Breast epithelium (tissue), 3 donors: Measurements from ENCODE around the gene LILRB1.
"Not testable (repeated sequence)": the region's sequence is repeated elsewhere in the genome, so short reads cannot be mapped to it uniquely, and the experiment has no call there.

Experiments
- POLR2A ChIP-seq: fragments of 450-650 bp; IDR thresholded peaks from one replicate; pipeline ENCODE4 v1.6.1; 2016; ENCODE audit warnings: antibody characterized with exemption, mild to moderate bottlenecking, moderate library complexity
- POLR2AphosphoS5 ChIP-seq, 3 donors: sonication (generic); formaldehyde crosslinking; IDR thresholded peaks; one replicate each; pipeline ENCODE4 v1.6.1; 2017; ENCODE audit warnings: antibody characterized with exemption in 3 of 3
- TF ChIP-seq, protein P1 (sequence below), 3 donors: fragments of 450-650 bp; IDR thresholded peaks; one replicate each; pipeline ENCODE4 v1.5.1; 2016 to 2017; ENCODE audit warnings: antibody characterized with exemption in 3 of 3, mild to moderate bottlenecking in 3 of 3, moderate library complexity in 3 of 3

DNA sequence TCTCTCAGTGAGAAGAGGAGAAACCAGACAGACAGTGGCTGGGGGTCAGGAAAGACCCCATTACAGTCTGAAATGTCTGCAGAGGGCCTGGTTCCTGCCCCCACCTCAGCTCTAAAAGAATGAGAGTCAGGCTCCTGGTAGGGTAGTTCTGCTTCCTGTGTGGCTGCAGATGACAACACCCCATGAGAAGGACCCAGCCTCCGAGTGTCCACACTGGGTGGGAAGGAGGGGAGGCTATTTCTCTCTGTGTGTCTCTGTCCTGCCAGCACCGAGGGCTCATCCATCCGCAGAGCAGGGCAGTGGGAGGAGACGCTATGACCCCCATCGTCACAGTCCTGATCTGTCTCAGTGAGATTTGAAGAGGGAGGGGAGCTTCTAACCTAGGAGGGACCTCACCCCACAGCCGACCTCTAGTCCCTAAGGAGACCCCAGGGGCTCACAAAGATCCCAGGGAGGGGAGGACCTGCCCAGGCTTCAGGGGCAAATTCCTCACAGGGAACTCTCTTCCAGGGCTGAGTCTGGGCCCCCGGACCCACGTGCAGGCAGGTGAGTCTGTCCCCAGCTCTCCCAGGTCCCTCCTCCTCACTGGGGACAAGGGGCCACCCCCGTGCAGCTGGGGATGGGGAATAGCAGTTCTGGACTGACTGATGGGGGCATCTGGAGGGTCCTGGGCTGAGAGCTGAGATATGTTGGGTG, 36.2 kb upstream of the LILRB1 start:
- TF ChIP-seq, protein P1, sequence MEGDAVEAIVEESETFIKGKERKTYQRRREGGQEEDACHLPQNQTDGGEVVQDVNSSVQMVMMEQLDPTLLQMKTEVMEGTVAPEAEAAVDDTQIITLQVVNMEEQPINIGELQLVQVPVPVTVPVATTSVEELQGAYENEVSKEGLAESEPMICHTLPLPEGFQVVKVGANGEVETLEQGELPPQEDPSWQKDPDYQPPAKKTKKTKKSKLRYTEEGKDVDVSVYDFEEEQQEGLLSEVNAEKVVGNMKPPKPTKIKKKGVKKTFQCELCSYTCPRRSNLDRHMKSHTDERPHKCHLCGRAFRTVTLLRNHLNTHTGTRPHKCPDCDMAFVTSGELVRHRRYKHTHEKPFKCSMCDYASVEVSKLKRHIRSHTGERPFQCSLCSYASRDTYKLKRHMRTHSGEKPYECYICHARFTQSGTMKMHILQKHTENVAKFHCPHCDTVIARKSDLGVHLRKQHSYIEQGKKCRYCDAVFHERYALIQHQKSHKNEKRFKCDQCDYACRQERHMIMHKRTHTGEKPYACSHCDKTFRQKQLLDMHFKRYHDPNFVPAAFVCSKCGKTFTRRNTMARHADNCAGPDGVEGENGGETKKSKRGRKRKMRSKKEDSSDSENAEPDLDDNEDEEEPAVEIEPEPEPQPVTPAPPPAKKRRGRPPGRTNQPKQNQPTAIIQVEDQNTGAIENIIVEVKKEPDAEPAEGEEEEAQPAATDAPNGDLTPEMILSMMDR (IDR thresholded peaks at IDR 0.05) = not testable (repeated sequence)
- not testable (repeated sequence) for TF ChIP-seq POLR2A; POLR2AphosphoS5 (IDR thresholded peaks at IDR 0.05)
